SK-N-SH treated with all-trans-retinoic acid at 6 μM for 48 hours (cell line): Measurements from ENCODE around the gene IGF2R.

Source experiments
- ATAC-seq: fragments of 200-7000 bp; cut with Tn5 transposase; 3 replicates; pipeline ENCODE4 v1.9.1; 2020; ENCODE audit warnings: mild to moderate bottlenecking, moderate library complexity
- ARNTL ChIP-seq: fragments of 450-650 bp; formaldehyde crosslinking; IDR thresholded peaks from 2 replicates; pipeline ENCODE4 v1.5.0; 2020; ENCODE audit warnings: low read depth, mild to moderate bottlenecking, moderate library complexity, borderline replicate concordance
- BACH2 ChIP-seq: fragments of 250-450 bp; sonication (Bioruptor Pico); IDR thresholded peaks from 2 replicates; pipeline ENCODE4 v1.9.0; 2021; ENCODE audit warnings: mild to moderate bottlenecking, borderline replicate concordance
- CSDC2 ChIP-seq: fragments of 250-450 bp; sonication (Bioruptor Pico); IDR thresholded peaks from 2 replicates; pipeline ENCODE4 v1.5.0; 2020; ENCODE audit warnings: mild to moderate bottlenecking, moderate library complexity
- ESRRG ChIP-seq: fragments of 250-450 bp; sonication (Bioruptor Pico); IDR thresholded peaks from 2 replicates; pipeline ENCODE4 v1.6.1; 2021; ENCODE audit warnings: mild to moderate bottlenecking
- GLIS3 ChIP-seq: fragments of 250-450 bp; sonication (Bioruptor Pico); IDR thresholded peaks from 2 replicates; pipeline ENCODE4 v1.5.0; 2020; ENCODE audit warnings: mild to moderate bottlenecking, moderate library complexity
- ISL1 ChIP-seq: fragments of 250-450 bp; sonication (Bioruptor Pico); IDR thresholded peaks from 2 replicates; pipeline ENCODE4 v2.1.2; 2022; ENCODE audit warnings: mild to moderate bottlenecking, moderate library complexity
- OSR1 ChIP-seq: fragments of 250-450 bp; sonication (Bioruptor Pico); IDR thresholded peaks from 2 replicates; pipeline ENCODE4 v1.8.0; 2022; ENCODE audit warnings: moderate library complexity, mild to moderate bottlenecking, inconsistent platforms
- PPARA ChIP-seq: fragments of 250-450 bp; sonication (Bioruptor Pico); IDR thresholded peaks from 2 replicates; pipeline ENCODE4 v1.5.0; 2020; ENCODE audit warnings: mild to moderate bottlenecking, borderline replicate concordance
- RARB ChIP-seq: fragments of 250-450 bp; sonication (Bioruptor Pico); IDR thresholded peaks from 2 replicates; pipeline ENCODE4 v1.8.0; 2021; ENCODE audit warnings: mild to moderate bottlenecking, moderate library complexity
- SNAI2 ChIP-seq: fragments of 250-450 bp; sonication (Bioruptor Pico); IDR thresholded peaks from 2 replicates; pipeline ENCODE4 v1.5.0; 2020; ENCODE audit warnings: mild to moderate bottlenecking, moderate library complexity
- TCF4 ChIP-seq: fragments of 250-450 bp; sonication (Bioruptor Pico); IDR thresholded peaks from 2 replicates; pipeline ENCODE4 v1.8.0; 2021; ENCODE audit warnings: mild to moderate bottlenecking, moderate library complexity, borderline replicate concordance
- TOX ChIP-seq: fragments of 250-450 bp; sonication (Bioruptor Pico); IDR thresholded peaks from 2 replicates; pipeline ENCODE4 v1.8.0; 2021; ENCODE audit warnings: mild to moderate bottlenecking, moderate library complexity, borderline replicate concordance
- ZFP3 ChIP-seq: fragments of 250-450 bp; sonication (Bioruptor Pico); IDR thresholded peaks from 2 replicates; pipeline ENCODE4 v1.5.0; 2020; ENCODE audit warnings: mild to moderate bottlenecking, moderate library complexity
- ZNF565 ChIP-seq: fragments of 450-650 bp; formaldehyde crosslinking; conservative IDR thresholded peaks from 2 replicates; pipeline ENCODE4 v1.5.0; 2020; ENCODE audit warnings: low read depth, mild to moderate bottlenecking, moderate library complexity
- ZNF8 ChIP-seq: fragments of 450-650 bp; formaldehyde crosslinking; IDR thresholded peaks from 2 replicates; pipeline ENCODE4 v1.5.0; 2020; ENCODE audit warnings: mild to moderate bottlenecking, moderate library complexity
- TF ChIP-seq, protein P1 (sequence below): fragments of 250-450 bp; sonication (Bioruptor Pico); IDR thresholded peaks from 2 replicates; pipeline ENCODE4 v1.8.0; 2021; ENCODE audit warnings: low read depth, mild to moderate bottlenecking, moderate library complexity, borderline replicate concordance
- TF ChIP-seq, protein P2 (sequence below): fragments of 250-450 bp; sonication (Bioruptor Pico); IDR thresholded peaks from 2 replicates; pipeline ENCODE4 v1.5.1; 2020; ENCODE audit warnings: low read depth, mild to moderate bottlenecking, moderate library complexity
- TF ChIP-seq, protein P3 (sequence below): fragments of 250-450 bp; sonication (Bioruptor Pico); IDR thresholded peaks from 2 replicates; pipeline ENCODE4 v1.8.0; 2020; ENCODE audit warnings: mild to moderate bottlenecking, moderate library complexity, borderline replicate concordance
- TF ChIP-seq, protein P4 (sequence below): fragments of 250-450 bp; sonication (Bioruptor Pico); IDR thresholded peaks from 2 replicates; pipeline ENCODE4 v1.5.1; 2021; ENCODE audit warnings: mild to moderate bottlenecking, moderate library complexity
- TF ChIP-seq, protein P5 (sequence below): fragments of 250-450 bp; sonication (Bioruptor Pico); IDR thresholded peaks from 2 replicates; pipeline ENCODE4 v1.5.0; 2020; ENCODE audit warnings: mild to moderate bottlenecking, moderate library complexity

IGF2R gene

DNA sequence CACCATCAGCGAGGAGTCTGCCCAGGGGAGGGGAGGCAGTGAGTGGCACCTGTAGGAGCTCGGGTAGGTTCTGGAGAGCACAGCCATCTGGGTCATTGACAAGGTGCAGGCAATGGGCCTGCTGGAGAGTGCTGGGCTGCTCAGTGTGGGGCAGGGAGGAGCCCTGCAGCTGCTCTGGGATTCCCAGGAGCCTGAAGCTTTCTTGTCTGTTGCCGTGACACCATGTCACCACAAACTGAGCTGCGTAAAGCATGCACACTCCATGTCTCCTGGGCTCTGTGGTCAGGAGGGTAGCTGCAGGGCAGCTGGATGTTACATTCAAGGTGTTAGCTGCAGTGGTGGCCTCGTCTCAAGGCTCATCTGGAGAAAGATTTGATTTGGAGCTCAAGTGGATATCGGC, 148.3 kb downstream of the IGF2R start:
- TF ChIP-seq ESRRG = no peak
- TF ChIP-seq, protein P1, sequence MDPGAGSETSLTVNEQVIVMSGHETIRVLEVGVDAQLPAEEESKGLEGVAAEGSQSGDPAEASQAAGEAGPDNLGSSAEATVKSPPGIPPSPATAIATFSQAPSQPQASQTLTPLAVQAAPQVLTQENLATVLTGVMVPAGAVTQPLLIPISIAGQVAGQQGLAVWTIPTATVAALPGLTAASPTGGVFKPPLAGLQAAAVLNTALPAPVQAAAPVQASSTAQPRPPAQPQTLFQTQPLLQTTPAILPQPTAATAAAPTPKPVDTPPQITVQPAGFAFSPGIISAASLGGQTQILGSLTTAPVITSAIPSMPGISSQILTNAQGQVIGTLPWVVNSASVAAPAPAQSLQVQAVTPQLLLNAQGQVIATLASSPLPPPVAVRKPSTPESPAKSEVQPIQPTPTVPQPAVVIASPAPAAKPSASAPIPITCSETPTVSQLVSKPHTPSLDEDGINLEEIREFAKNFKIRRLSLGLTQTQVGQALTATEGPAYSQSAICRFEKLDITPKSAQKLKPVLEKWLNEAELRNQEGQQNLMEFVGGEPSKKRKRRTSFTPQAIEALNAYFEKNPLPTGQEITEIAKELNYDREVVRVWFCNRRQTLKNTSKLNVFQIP (CRISPR knock-in tag) = no peak
- TF ChIP-seq ZFP3 (CRISPR knock-in tag) = no peak
- TF ChIP-seq TCF4 (CRISPR knock-in tag) = no peak
- TF ChIP-seq RARB = no peak
- TF ChIP-seq, protein P2, sequence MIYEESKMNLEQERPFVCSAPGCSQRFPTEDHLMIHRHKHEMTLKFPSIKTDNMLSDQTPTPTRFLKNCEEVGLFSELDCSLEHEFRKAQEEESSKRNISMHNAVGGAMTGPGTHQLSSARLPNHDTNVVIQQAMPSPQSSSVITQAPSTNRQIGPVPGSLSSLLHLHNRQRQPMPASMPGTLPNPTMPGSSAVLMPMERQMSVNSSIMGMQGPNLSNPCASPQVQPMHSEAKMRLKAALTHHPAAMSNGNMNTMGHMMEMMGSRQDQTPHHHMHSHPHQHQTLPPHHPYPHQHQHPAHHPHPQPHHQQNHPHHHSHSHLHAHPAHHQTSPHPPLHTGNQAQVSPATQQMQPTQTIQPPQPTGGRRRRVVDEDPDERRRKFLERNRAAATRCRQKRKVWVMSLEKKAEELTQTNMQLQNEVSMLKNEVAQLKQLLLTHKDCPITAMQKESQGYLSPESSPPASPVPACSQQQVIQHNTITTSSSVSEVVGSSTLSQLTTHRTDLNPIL = no peak
- ATAC-seq = no peak

DNA sequence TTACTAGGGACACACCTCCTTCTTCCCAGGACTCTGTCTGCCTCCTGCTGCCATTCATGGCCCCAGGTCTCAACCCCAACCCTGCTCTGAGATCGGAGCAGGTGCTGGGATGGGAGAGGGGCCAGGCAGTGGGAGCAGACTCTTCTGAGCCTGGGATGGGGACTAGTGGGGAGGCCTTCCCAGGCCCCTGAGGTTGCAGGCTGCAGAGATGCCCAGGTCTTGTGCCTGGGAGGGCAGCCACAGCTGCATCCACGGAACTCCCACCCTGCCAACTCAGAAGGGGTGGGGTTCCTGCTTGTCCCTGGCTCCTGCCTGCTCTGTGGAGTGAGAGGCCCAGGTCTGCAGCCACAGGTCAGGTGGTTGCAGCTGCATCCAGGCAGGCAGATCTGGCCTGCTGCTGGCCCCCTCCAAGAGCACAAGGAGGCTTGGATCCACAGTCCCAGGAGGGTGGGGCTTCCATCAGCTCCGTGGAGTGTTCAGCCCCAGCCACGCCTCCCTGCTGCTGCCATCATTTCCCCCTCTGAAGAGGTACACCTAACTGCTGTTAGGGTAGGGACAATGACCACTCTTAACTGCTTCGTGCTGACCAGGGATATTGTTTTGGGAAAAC, 149.8 kb downstream of the IGF2R start:
- no peak for ATAC-seq
- TF ChIP-seq, protein P3, sequence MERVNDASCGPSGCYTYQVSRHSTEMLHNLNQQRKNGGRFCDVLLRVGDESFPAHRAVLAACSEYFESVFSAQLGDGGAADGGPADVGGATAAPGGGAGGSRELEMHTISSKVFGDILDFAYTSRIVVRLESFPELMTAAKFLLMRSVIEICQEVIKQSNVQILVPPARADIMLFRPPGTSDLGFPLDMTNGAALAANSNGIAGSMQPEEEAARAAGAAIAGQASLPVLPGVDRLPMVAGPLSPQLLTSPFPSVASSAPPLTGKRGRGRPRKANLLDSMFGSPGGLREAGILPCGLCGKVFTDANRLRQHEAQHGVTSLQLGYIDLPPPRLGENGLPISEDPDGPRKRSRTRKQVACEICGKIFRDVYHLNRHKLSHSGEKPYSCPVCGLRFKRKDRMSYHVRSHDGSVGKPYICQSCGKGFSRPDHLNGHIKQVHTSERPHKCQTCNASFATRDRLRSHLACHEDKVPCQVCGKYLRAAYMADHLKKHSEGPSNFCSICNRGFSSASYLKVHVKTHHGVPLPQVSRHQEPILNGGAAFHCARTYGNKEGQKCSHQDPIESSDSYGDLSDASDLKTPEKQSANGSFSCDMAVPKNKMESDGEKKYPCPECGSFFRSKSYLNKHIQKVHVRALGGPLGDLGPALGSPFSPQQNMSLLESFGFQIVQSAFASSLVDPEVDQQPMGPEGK = no peak
- TF ChIP-seq ESRRG = no peak
- no peak for TF ChIP-seq BACH2 (CRISPR knock-in tag)

DNA sequence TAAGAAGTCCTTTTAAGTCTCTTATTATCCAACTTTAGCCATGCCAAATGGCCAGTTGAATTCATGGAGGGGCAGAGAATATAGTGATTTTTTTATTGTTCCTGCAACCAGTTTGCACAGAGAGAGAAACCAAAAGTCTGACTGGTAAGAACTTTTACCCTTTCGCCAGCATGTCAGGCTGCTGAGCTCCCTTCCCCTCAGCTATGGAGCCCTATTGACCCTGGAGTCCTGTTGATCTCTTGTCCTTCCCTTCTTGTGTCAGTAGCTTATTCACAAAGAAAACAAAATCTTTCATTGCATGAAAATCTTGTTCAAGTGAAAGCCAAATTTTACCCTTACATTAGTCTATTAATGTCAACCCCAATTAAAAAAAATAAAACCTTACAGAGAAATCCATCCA, 151.2 kb downstream of the IGF2R start:
- TF ChIP-seq ISL1 (CRISPR knock-in tag) (no peak), ZNF565 (CRISPR knock-in tag) (no peak), OSR1 (CRISPR knock-in tag) (no peak), GLIS3 (CRISPR knock-in tag) (no peak), ESRRG (no peak), TOX (no peak)
- TF ChIP-seq, protein P1 (CRISPR knock-in tag) = no peak
- TF ChIP-seq, protein P3 = no peak
- TF ChIP-seq, protein P2 = no peak
- no peak for ATAC-seq

DNA sequence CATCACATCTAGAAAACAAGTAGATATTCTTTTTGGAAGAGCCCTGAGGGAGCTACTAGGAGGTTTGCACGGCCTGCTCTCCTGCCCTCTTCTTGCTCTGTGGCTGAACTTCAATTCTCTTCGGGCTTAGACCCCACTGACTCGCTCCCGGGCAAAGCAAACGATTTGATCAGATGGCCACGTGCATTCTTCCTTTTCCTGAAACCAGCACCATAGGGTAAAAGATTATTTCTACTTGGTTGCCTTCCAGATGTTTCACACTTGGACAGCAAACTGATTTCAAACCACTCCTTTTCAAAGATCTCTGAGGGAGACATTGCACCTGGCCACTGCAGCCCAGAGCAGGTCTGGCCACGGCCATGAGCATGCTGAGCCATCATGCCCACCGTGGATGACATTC, 152.7 kb downstream of the IGF2R start, which contains the start of gene SLC22A1:
Gene SLC22A1 (plus strand): TSS at position 258 of the 400 bp plus-strand sequence. CDS start 121 bp downstream, at position 379.
- ATAC-seq = no peak
- TF ChIP-seq TCF4 (CRISPR knock-in tag) = no peak
- TF ChIP-seq ISL1 (CRISPR knock-in tag) = no peak
- no peak for TF ChIP-seq OSR1 (CRISPR knock-in tag)
- no peak for TF ChIP-seq ZFP3 (CRISPR knock-in tag)
- TF ChIP-seq SNAI2 (CRISPR knock-in tag) = no peak
- TF ChIP-seq ZNF8 (CRISPR knock-in tag) = no peak
- no peak for TF ChIP-seq ZNF565 (CRISPR knock-in tag)
- TF ChIP-seq, protein P4, sequence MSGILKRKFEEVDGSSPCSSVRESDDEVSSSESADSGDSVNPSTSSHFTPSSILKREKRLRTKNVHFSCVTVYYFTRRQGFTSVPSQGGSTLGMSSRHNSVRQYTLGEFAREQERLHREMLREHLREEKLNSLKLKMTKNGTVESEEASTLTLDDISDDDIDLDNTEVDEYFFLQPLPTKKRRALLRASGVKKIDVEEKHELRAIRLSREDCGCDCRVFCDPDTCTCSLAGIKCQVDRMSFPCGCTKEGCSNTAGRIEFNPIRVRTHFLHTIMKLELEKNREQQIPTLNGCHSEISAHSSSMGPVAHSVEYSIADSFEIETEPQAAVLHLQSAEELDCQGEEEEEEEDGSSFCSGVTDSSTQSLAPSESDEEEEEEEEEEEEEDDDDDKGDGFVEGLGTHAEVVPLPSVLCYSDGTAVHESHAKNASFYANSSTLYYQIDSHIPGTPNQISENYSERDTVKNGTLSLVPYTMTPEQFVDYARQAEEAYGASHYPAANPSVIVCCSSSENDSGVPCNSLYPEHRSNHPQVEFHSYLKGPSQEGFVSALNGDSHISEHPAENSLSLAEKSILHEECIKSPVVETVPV = no peak
- TF ChIP-seq CSDC2 (CRISPR knock-in tag) = no peak
- TF ChIP-seq ARNTL (CRISPR knock-in tag) = no peak
- no peak for TF ChIP-seq BACH2 (CRISPR knock-in tag)
- TF ChIP-seq ESRRG = no peak
- TF ChIP-seq, protein P5, sequence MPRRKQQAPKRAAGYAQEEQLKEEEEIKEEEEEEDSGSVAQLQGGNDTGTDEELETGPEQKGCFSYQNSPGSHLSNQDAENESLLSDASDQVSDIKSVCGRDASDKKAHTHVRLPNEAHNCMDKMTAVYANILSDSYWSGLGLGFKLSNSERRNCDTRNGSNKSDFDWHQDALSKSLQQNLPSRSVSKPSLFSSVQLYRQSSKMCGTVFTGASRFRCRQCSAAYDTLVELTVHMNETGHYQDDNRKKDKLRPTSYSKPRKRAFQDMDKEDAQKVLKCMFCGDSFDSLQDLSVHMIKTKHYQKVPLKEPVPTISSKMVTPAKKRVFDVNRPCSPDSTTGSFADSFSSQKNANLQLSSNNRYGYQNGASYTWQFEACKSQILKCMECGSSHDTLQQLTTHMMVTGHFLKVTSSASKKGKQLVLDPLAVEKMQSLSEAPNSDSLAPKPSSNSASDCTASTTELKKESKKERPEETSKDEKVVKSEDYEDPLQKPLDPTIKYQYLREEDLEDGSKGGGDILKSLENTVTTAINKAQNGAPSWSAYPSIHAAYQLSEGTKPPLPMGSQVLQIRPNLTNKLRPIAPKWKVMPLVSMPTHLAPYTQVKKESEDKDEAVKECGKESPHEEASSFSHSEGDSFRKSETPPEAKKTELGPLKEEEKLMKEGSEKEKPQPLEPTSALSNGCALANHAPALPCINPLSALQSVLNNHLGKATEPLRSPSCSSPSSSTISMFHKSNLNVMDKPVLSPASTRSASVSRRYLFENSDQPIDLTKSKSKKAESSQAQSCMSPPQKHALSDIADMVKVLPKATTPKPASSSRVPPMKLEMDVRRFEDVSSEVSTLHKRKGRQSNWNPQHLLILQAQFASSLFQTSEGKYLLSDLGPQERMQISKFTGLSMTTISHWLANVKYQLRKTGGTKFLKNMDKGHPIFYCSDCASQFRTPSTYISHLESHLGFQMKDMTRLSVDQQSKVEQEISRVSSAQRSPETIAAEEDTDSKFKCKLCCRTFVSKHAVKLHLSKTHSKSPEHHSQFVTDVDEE (CRISPR knock-in tag) = no peak
- no peak for TF ChIP-seq TOX
- no peak for TF ChIP-seq PPARA
